ENCODE results near the gene MACROD2.

The MACROD2 gene

GRCh38 chr20:14580418-14581074 lies 585.2 kb downstream of the MACROD2 start:
- no peak for DNase-seq (ENCODE audit: low read depth, low spot score)

- no peak for DNase-seq (ENCODE audit: low read depth, low spot score)
Observed at GRCh38 chr20:14581731-14582130, 586.4 kb downstream of the MACROD2 start.

- no peak for DNase-seq (ENCODE audit: low read depth, low spot score)
Observed at GRCh38 chr20:14582855-14583254, 587.5 kb downstream of the MACROD2 start.

- no peak for DNase-seq (ENCODE audit: low read depth, low spot score)
Observed at GRCh38 chr20:14583413-14583812, 588.1 kb downstream of the MACROD2 start.

GRCh38 chr20:14589383-14589782 lies 594.1 kb downstream of the MACROD2 start:
- DNase-seq (ENCODE audit: low read depth, low spot score), result no peak

- no peak for DNase-seq (ENCODE audit: low read depth, low spot score)
Observed at GRCh38 chr20:14595051-14595450, 599.7 kb downstream of the MACROD2 start.

GRCh38 chr20:14597206-14597715 lies 601.9 kb downstream of the MACROD2 start:
- DNase-seq (ENCODE audit: low read depth, low spot score), result no peak

GRCh38 chr20:14599613-14600012 lies 604.3 kb downstream of the MACROD2 start:
- no peak for DNase-seq (ENCODE audit: low read depth, low spot score)

- DNase-seq (ENCODE audit: low read depth, low spot score), result no peak
Observed at GRCh38 chr20:14600527-14600926, 605.2 kb downstream of the MACROD2 start.

GRCh38 chr20:14604143-14604542 lies 608.8 kb downstream of the MACROD2 start:
- no peak for DNase-seq (ENCODE audit: low read depth, low spot score)

GRCh38 chr20:14609328-14610221 lies 614.3 kb downstream of the MACROD2 start:
- DNase-seq (ENCODE audit: low read depth, low spot score), result no peak

- DNase-seq (ENCODE audit: low read depth, low spot score), result no peak
Observed at GRCh38 chr20:14611479-14611878, 616.2 kb downstream of the MACROD2 start.

- DNase-seq (ENCODE audit: low read depth, low spot score), result no peak
Observed at GRCh38 chr20:14612391-14612790, 617.1 kb downstream of the MACROD2 start.

- no peak for DNase-seq (ENCODE audit: low read depth, low spot score)
Observed at GRCh38 chr20:14616003-14616402, 620.7 kb downstream of the MACROD2 start.

GRCh38 chr20:14617123-14617522 lies 621.8 kb downstream of the MACROD2 start:
- no peak for DNase-seq (ENCODE audit: low read depth, low spot score)

- DNase-seq (ENCODE audit: low read depth, low spot score), result no peak
Observed at GRCh38 chr20:14619411-14619810, 624.1 kb downstream of the MACROD2 start.

GRCh38 chr20:14622796-14623195 lies 627.5 kb downstream of the MACROD2 start:
- no peak for DNase-seq (ENCODE audit: low read depth, low spot score)

- no peak for DNase-seq (ENCODE audit: low read depth, low spot score)
Observed at GRCh38 chr20:14631011-14631410, 635.7 kb downstream of the MACROD2 start.

GRCh38 chr20:14632906-14633305 lies 637.6 kb downstream of the MACROD2 start:
- DNase-seq (ENCODE audit: low read depth, low spot score), result no peak

GRCh38 chr20:14633507-14633906 lies 638.2 kb downstream of the MACROD2 start:
- DNase-seq (ENCODE audit: low read depth, low spot score), result no peak

GRCh38 chr20:14634665-14635064 lies 639.3 kb downstream of the MACROD2 start:
- DNase-seq (ENCODE audit: low read depth, low spot score), result no peak

- no peak for DNase-seq (ENCODE audit: low read depth, low spot score)
Observed at GRCh38 chr20:14637441-14637840, 642.1 kb downstream of the MACROD2 start.

- DNase-seq (ENCODE audit: low read depth, low spot score), result no peak
Observed at GRCh38 chr20:14643146-14643545, 647.8 kb downstream of the MACROD2 start.
